ENCODE measurements around the gene STAB2. TPM values are rescaled to one million over a fixed set of nuclear protein-coding genes. Genes with fewer than 3 reads are reported as not detected.

Gene STAB2
- total RNA-seq, 2 experiments from 2014 or later = not detected

DNA sequence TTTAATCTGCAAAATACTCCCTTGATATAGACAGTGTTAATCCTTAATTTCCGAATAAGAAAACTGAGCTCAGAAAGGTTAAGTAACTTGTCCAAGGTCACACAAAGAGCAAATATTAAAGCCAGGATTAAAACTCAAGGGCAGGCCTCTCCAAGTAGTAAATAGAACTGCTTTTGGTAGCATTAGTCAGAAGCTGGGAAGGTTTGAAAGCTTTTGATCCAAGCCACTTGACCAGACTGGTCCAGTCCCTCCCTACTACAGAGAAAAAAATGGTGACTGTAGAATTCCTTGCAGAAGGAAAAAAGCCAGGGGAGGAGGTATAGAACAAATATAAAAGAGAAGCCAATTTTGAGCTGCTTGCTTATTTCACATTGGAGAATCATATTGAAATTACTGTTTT lies 142.4 kb downstream of the STAB2 start:
- no peaks in the 10 kb centered on the region for H3K79me2 ChIP-seq (ENCODE audit: insufficient read depth, low read depth, low read length)
- TF ChIP-seq EZH2phosphoT487 (IDR thresholded peaks at IDR 0.05; ENCODE audit: borderline replicate concordance, low read depth, low read length) = no peak
- TF ChIP-seq, protein P1, sequence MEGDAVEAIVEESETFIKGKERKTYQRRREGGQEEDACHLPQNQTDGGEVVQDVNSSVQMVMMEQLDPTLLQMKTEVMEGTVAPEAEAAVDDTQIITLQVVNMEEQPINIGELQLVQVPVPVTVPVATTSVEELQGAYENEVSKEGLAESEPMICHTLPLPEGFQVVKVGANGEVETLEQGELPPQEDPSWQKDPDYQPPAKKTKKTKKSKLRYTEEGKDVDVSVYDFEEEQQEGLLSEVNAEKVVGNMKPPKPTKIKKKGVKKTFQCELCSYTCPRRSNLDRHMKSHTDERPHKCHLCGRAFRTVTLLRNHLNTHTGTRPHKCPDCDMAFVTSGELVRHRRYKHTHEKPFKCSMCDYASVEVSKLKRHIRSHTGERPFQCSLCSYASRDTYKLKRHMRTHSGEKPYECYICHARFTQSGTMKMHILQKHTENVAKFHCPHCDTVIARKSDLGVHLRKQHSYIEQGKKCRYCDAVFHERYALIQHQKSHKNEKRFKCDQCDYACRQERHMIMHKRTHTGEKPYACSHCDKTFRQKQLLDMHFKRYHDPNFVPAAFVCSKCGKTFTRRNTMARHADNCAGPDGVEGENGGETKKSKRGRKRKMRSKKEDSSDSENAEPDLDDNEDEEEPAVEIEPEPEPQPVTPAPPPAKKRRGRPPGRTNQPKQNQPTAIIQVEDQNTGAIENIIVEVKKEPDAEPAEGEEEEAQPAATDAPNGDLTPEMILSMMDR (conservative IDR thresholded peaks at IDR 0.05; ENCODE audit: low read length) = no peak
- BruUV-seq (replicated peaks) = no TSS peak
- H2AFZ ChIP-seq (ENCODE audit: low read length) = no peak overlapping the region
- H3K9me3 ChIP-seq (ENCODE audit: low read length) = no peaks in the 10 kb centered on the region
- POLR2A ChIA-PET = no interaction called here
- no peaks in the 10 kb centered on the region for H3K4me1 ChIP-seq (ENCODE audit: insufficient read depth, low read length, poor library complexity, severe bottlenecking)
- no peaks in the 10 kb centered on the region for H4K20me1 ChIP-seq (ENCODE audit: insufficient read depth, low read length)
- CTCF ChIA-PET (ENCODE audit: unreplicated experiment) = no interaction called here
- no peaks in the 10 kb centered on the region for H3K36me3 ChIP-seq (ENCODE audit: insufficient read depth, low read length)
- DNase-seq (ENCODE audit: low spot score) = no peak
- H3K9me2 ChIP-seq (ENCODE audit: insufficient read depth, low read length) = no peaks in the 10 kb centered on the region
- intact Hi-C loops (cut with micrococcal nuclease; ENCODE audit: unreplicated experiment) = no loop called here
- H3K4me2 ChIP-seq (ENCODE audit: low read length) = no peak overlapping the region
- H3K27ac ChIP-seq (ENCODE audit: low read depth, low read length, poor library complexity, severe bottlenecking) = no peak overlapping the region
- no peak overlapping the region for H3K4me3 ChIP-seq (ENCODE audit: low read depth, low read length, poor library complexity, severe bottlenecking)

GRCh38 chr12:103731539-103731938 lies 144.5 kb downstream of the STAB2 start:
- H3K4me3 ChIP-seq (ENCODE audit: low read depth, low read length, poor library complexity, severe bottlenecking) = no peak overlapping the region
- no peak overlapping the region for H2AFZ ChIP-seq (ENCODE audit: low read length)
- no peak overlapping the region for H3K27ac ChIP-seq (ENCODE audit: low read depth, low read length, poor library complexity, severe bottlenecking)
- no peak for DNase-seq (ENCODE audit: low spot score)
- no peaks in the 10 kb centered on the region for H3K9me3 ChIP-seq (ENCODE audit: low read length)
- no peaks in the 10 kb centered on the region for H3K36me3 ChIP-seq (ENCODE audit: insufficient read depth, low read length)
- H3K4me1 ChIP-seq (ENCODE audit: insufficient read depth, low read length, poor library complexity, severe bottlenecking) = no peaks in the 10 kb centered on the region
- H4K20me1 ChIP-seq (ENCODE audit: insufficient read depth, low read length) = no peaks in the 10 kb centered on the region
- H3K79me2 ChIP-seq (ENCODE audit: insufficient read depth, low read depth, low read length) = no peaks in the 10 kb centered on the region
- intact Hi-C loops (cut with micrococcal nuclease; ENCODE audit: unreplicated experiment) = no loop called here
- ChIA-PET CTCF (ENCODE audit: unreplicated experiment) (no interaction called here), POLR2A (interaction anchor here (0.5 kb wide), 1 partner anchor 1272 kb away, joined by 4 read pairs; no protein-coding TSS in a partner anchor)
- no peaks in the 10 kb centered on the region for H3K9me2 ChIP-seq (ENCODE audit: insufficient read depth, low read length)
- TF ChIP-seq, protein P1 (conservative IDR thresholded peaks at IDR 0.05; ENCODE audit: low read length) = no peak
- TF ChIP-seq EZH2phosphoT487 (IDR thresholded peaks at IDR 0.05; ENCODE audit: borderline replicate concordance, low read depth, low read length) = no peak
- BruUV-seq (replicated peaks) = no TSS peak
- no peak overlapping the region for H3K4me2 ChIP-seq (ENCODE audit: low read length)

DNA sequence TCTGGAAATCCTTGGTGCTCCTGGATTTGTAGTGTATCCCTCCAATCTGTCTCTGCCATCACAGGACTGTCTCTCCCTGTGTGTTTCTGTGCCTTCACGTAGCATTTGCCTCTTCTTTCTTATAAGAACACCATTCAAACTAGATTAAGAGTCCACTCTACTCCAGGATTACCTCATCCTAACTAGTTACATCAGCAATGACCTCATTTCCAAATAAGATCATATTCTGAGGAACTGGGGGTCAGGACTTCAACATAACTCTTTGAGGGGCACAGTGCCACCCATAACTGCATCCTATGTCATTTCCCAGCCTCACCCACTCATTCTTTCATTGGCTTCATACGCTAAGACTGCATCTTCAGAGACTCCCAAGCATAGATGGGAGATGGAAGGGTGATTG lies 147.8 kb downstream of the STAB2 start:
- Histone ChIP-seq H3K27ac (ENCODE audit: low read depth, low read length, poor library complexity, severe bottlenecking) (no peak overlapping the region), H3K36me3 (ENCODE audit: insufficient read depth, low read length) (no peaks in the 10 kb centered on the region), H3K9me3 (ENCODE audit: low read length) (no peaks in the 10 kb centered on the region), H4K20me1 (ENCODE audit: insufficient read depth, low read length) (no peaks in the 10 kb centered on the region), H3K4me2 (ENCODE audit: low read length) (no peak overlapping the region), H3K9me2 (ENCODE audit: insufficient read depth, low read length) (no peaks in the 10 kb centered on the region), H2AFZ (ENCODE audit: low read length) (no peak overlapping the region), H3K4me3 (ENCODE audit: low read depth, low read length, poor library complexity, severe bottlenecking) (no peak overlapping the region), H3K4me1 (ENCODE audit: insufficient read depth, low read length, poor library complexity, severe bottlenecking) (no peaks in the 10 kb centered on the region), H3K79me2 (ENCODE audit: insufficient read depth, low read depth, low read length) (no peaks in the 10 kb centered on the region)
- ChIA-PET POLR2A (no interaction called here), CTCF (ENCODE audit: unreplicated experiment) (no interaction called here)
- intact Hi-C loops (cut with micrococcal nuclease; ENCODE audit: unreplicated experiment) = no loop called here
- TF ChIP-seq, protein P1 (conservative IDR thresholded peaks at IDR 0.05; ENCODE audit: low read length) = no peak
- DNase-seq (ENCODE audit: low spot score) = no peak
- no TSS peak for BruUV-seq (replicated peaks)
